Left ventricle myocardium inferior (tissue), 1 donor: ENCODE measurements around the gene DOCK4. TPM values are rescaled to one million over a fixed set of nuclear protein-coding genes. Genes with fewer than 3 reads are reported as not detected.

ENCODE experiments used
- DNase-seq: peaks from one replicate; pipeline ENCODE4 v3.0.0-alpha.2; 2020
- H3K27ac ChIP-seq: fragments of 200-600 bp; replicated peaks from 2 replicates; pipeline ENCODE4 v1.8.0; 2021
- H3K27me3 ChIP-seq: fragments of 200-600 bp; 2 replicates; pipeline ENCODE4 v1.8.0; 2021; ENCODE audit warnings: low read depth
- H3K36me3 ChIP-seq: fragments of 200-600 bp; 2 replicates; pipeline ENCODE4 v1.8.0; 2021
- H3K4me1 ChIP-seq: fragments of 200-600 bp; 2 replicates; pipeline ENCODE4 v1.8.0; 2021
- H3K4me3 ChIP-seq: fragments of 200-600 bp; 2 replicates; pipeline ENCODE4 v1.8.0; 2021; ENCODE audit warnings: mild to moderate bottlenecking, moderate library complexity
- H3K9me3 ChIP-seq: fragments of 200-600 bp; replicated peaks from 2 replicates; pipeline ENCODE4 v1.8.0; 2021
- intact Hi-C: fragments of 100-400 bp; cut with micrococcal nuclease; formaldehyde crosslinking; loops from one replicate; pipeline ENCODE4 v1.11.0; 2022
- total RNA-seq: library from RNA; stranded (reverse); fragmentation: NEBNext Ultra II Directional; extraction: Animal tissue kit (Norgen Biotek cat#: 25700); gene quantifications from one replicate; pipeline ENCODE4 v1.2.1, GENCODE V29; 2021
- TF ChIP-seq, protein P1 (sequence below): fragments of 200-600 bp; IDR thresholded peaks from 2 replicates; pipeline ENCODE4 v1.8.0; 2021; ENCODE audit warnings: antibody characterized with exemption, mild to moderate bottlenecking, borderline replicate concordance
- donor health status: DM: no; HTN: yes; CAD: no; lungs with severe emphysema.

DOCK4 gene
- total RNA-seq, 1 donor from 2014 or later = 15.2 TPM

GRCh38 chr7:112162784-112163506, 43.3 kb downstream of the DOCK4 start:
- TF ChIP-seq, protein P1, sequence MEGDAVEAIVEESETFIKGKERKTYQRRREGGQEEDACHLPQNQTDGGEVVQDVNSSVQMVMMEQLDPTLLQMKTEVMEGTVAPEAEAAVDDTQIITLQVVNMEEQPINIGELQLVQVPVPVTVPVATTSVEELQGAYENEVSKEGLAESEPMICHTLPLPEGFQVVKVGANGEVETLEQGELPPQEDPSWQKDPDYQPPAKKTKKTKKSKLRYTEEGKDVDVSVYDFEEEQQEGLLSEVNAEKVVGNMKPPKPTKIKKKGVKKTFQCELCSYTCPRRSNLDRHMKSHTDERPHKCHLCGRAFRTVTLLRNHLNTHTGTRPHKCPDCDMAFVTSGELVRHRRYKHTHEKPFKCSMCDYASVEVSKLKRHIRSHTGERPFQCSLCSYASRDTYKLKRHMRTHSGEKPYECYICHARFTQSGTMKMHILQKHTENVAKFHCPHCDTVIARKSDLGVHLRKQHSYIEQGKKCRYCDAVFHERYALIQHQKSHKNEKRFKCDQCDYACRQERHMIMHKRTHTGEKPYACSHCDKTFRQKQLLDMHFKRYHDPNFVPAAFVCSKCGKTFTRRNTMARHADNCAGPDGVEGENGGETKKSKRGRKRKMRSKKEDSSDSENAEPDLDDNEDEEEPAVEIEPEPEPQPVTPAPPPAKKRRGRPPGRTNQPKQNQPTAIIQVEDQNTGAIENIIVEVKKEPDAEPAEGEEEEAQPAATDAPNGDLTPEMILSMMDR = no peak
- peaks cover 76% of the 10 kb centered on the region for H3K4me1 ChIP-seq
- H3K36me3 ChIP-seq = no peaks in the 10 kb centered on the region
- intact Hi-C loops = no loop called here
- no peaks in the 10 kb centered on the region for H3K9me3 ChIP-seq
- no peak for DNase-seq
- H3K27ac ChIP-seq = peak overlapping the region; percentile 42
- H3K4me3 ChIP-seq = no peak overlapping the region
- no peaks in the 10 kb centered on the region for H3K27me3 ChIP-seq

DNA sequence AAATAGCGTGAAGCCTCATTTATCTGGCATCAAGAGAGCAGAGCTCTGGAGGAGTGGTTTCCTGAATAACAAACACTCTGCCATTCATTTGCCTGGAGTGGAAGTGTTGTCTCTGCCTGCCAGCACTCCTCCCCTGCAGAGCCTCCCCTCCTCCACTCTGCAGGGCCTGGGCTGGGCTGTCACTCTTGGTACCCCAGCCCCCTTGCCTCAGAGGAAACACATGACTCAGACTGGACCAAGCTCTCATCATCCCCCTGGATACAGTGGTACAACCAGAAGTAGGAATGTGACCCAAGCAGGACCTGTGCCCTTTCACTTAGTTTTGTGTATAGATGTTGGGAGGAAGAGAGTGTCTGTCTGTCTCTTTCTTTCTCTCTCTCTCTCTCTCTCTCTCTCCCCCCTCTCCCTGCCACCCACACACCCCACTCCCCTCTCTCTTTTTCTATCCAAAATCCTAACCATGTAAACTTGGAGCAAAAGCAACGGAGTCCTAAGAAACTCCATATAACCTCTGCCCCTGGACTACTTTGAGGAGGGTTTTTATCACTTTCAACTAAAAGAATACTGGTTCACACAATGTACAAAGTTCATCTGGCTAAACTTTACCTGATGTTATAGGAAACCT, 43.9 kb downstream of the DOCK4 start:
- intact Hi-C loops = no loop called here
- no peaks in the 10 kb centered on the region for H3K27me3 ChIP-seq
- peaks cover 71% of the 10 kb centered on the region for H3K4me1 ChIP-seq
- H3K27ac ChIP-seq = peak overlapping the region; percentile 42
- TF ChIP-seq, protein P1 = no peak
- no peaks in the 10 kb centered on the region for H3K9me3 ChIP-seq
- DNase-seq = peak; percentile 42
- no peaks in the 10 kb centered on the region for H3K36me3 ChIP-seq
- no peak overlapping the region for H3K4me3 ChIP-seq

GRCh38 chr7:112161253-112162141, 44.7 kb downstream of the DOCK4 start:
- peaks cover 63% of the 10 kb centered on the region for H3K4me1 ChIP-seq

GRCh38 chr7:112160771-112161150, 45.4 kb downstream of the DOCK4 start:
- no peak for DNase-seq
- H3K27me3 ChIP-seq = no peaks in the 10 kb centered on the region
- no peaks in the 10 kb centered on the region for H3K9me3 ChIP-seq
- TF ChIP-seq, protein P1 = no peak
- H3K4me1 ChIP-seq = peaks cover 62% of the 10 kb centered on the region
- H3K4me3 ChIP-seq = no peak overlapping the region
- peak overlapping the region; percentile 42 for H3K27ac ChIP-seq
- intact Hi-C loops = no loop called here
- H3K36me3 ChIP-seq = no peaks in the 10 kb centered on the region

More at GRCh38 chr7:112161253-112162141, 44.7 kb downstream of the DOCK4 start:
- Histone ChIP-seq H3K4me3 (no peak overlapping the region), H3K27me3 (no peaks in the 10 kb centered on the region), H3K36me3 (no peaks in the 10 kb centered on the region), H3K9me3 (no peaks in the 10 kb centered on the region), H3K27ac (peak overlapping the region; percentile 42)
- no peak for DNase-seq
- TF ChIP-seq, protein P1 = no peak
- intact Hi-C loops = no loop called here

DNA sequence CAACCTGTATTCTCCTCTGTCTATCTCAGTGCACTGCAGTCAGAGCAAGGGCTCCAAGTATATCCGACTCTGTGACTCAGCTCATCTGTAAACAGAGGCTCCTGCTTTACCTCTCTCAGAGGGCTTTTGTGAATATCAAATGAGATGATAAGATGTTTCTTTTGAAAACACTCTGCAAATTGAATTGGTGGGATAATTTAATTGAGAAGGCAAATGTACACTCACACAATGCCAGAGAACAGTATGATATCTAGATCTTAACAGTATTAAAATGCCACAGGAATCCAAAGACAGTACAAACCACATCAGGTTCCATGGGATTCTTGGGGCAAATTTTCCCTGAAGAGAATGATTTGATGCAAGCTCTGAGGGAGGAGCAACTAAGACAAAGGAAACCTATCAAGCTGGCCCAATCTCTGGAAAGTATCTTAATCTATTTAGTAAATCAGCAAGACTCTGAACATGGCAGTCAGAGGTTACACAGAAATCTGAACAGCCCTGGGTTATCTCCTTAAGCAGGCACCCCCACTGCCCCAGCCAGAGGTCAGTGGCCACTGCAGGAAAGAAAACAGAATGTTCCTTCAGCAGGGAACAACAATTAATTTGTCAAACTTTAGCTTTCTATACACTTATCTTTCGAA, 45.9 kb downstream of the DOCK4 start:
- DNase-seq = no peak
- Histone ChIP-seq H3K4me1 (peaks cover 62% of the 10 kb centered on the region), H3K27me3 (no peaks in the 10 kb centered on the region), H3K4me3 (no peak overlapping the region), H3K27ac (peak overlapping the region; percentile 42), H3K9me3 (no peaks in the 10 kb centered on the region), H3K36me3 (no peaks in the 10 kb centered on the region)
- TF ChIP-seq, protein P1 = no peak
- intact Hi-C loops = no loop called here
